GM12872 (cell line): Measurements from ENCODE around the gene OGFR.
A peak's percentile ranks its signal among the peaks of the same experiment; 100 is the strongest.

ENCODE experiments used
- CTCF ChIP-seq: IDR thresholded peaks from 3 replicates; pipeline ENCODE4 v1.5.1; 2011; ENCODE audit warnings: low read depth, mild to moderate bottlenecking, low read length, moderate library complexity; ENCODE audit not compliant: insufficient read depth

OGFR gene

GRCh38 chr20:62787321-62787720, 17.3 kb upstream of the OGFR start:
- no peak for TF ChIP-seq CTCF

GRCh38 chr20:62787866-62788265, 16.8 kb upstream of the OGFR start:
- no peak for TF ChIP-seq CTCF

- no peak for TF ChIP-seq CTCF
These were observed 16.0 kb upstream of the OGFR start for GRCh38 chr20:62788607-62789006.

DNA sequence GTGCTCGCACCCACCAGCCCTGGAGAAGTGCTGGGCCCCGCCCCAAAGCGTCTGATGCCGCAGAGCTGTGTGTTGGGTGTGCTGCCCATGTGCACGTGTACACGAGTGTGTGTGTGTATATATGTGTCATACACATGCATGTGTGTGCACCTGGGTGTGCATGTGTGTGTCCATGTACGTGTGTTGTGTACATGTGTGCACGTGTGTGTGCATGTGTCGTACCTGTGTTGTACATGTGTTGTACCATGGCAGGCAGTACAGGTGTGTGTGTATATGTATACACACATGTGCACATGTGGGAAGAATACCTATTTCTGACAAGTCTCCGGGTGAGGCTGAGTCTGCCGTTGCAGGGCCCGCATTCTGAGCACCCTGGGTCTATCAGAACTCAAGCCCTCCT, 14.6 kb upstream of the OGFR start:
- no peak for TF ChIP-seq CTCF

DNA sequence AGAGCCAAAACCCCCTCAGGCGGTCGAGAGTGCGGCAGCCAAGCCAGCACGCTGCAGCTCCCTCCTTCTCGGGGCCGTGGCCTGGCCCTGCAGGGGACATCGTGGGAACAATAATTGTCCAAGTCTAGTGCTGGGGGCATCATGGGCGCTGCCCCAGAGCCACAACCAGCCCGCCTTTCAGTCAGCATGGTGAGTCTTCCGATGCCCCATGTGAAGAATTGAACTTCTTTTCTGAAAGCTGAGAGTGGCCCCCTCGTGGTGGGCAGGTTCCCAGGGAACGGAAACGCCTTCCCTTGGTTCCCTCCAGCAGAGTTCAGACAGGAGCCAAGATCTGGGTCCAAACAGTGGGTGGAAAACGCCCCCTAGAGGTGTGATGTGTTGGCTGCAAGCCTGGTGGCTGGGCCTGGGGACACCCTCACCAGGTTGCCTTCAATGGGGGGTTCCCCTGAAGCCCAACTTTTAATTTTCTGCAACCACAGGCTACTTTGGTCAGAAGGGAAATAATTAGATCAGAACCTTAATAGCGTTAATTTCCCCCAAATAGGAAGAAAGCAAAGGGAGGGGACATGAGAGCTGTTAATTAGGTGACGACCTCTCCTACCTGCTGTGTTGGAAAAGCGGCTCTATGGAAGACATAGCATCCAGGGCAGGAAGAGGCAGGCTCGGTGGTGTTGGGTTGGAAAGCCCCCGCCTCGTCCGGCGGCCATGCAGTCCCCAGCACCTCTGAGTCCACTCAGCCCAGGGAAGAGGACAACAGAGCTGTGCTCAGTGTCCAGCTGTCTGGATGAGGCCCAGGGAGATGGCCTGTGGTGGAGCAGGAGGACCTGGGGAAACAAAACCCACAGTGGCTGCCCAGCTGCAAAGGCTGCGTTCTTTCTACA, 13.1 kb upstream of the OGFR start:
- peak; percentile 95 for TF ChIP-seq CTCF

DNA sequence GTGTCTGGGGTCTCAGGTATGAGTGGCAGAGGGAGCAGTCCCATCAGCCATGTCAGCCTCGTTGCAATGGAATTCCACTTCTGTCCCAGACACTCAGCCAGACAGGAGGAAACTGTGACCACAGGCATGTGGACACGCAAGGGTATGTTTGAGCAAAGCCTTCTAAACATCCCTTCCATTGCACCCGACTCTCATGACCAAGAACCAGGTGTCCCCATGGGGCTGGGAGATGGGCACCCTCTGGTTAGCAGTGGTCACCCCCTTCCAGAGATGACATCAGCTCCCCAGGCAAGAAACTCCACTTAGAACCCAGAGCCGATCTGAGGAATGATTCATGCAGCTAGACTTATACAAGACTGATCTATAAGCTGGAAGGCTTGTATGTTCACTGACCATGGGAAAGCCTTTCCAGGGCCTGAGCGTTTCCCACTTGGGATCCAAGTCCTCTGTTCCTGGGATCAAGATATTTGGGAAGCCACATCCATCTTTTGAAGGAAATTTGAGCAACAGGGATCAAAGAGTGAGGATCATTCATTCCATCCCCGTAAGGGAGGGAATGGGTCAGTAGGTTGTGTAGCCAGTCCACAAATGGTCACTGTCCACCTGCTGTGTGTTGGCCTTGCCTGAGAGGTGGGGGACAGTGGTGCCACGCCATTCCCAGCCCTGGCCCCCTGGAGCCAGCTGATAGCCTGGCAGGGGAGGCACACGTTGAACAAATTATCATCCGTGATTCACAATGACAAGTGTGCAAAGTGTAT, 12.3 kb upstream of the OGFR start:
- no peak for TF ChIP-seq CTCF

DNA sequence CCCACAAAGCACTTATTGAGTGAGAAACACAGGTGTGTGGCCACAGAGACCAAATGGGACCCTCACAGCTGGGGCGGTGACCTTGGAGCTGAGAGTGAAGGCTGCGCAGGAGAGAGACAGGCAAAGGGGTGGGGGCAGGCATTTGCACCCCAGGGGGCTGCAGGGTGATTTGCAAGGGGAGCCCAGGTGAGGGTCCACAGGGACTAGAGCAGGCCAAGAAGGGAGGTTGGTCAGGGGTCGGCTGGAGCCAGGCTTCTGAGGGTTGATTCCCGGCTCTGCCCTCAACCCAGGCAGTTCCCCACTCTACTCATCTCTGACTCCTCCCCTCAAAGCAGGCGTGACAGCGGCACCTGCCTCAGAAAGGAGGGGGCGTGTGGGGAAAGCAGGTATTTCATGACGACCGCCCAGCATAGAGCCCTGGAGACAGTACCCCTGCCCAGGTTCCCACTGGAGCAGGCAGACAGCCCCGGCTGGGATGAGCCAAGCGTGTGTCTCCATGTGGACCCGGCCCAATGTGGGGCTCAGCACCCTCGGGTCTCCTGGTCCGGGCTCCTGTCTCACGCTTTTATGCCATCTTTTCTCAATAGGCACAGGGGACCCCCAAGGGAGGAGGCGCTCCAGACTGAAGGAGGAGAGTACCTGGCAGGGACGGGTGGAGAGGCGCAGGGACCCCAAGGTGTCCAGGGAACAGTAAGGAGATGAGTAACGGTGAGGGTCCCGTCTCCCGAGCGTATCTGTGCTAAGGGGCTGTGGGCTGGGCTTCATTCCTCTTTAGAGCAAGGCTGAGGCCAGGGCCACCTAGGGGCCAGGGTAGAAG, 11.5 kb upstream of the OGFR start:
- no peak for TF ChIP-seq CTCF
